H1 (cell line): ENCODE measurements around the gene CLN6. TPM values are rescaled to one million over a fixed set of nuclear protein-coding genes. Genes with fewer than 3 reads are reported as not detected.

Experiments used
- CTCF ChIA-PET: fragments of 300-600 bp; sonication (Branson Sonifier 250); formaldehyde crosslinking; loops from one replicate; lab custom pipeline; 2021; ENCODE audit not compliant: partially characterized antibody; lab: Charles Lee
- POLR2A ChIA-PET: fragments of 300-600 bp; sonication (Branson Sonifier 250); formaldehyde crosslinking; loops from one replicate; lab custom pipeline; 2021; ENCODE audit warnings: inconsistent platforms; ENCODE audit not compliant: partially characterized antibody; lab: Charles Lee
- DNase-seq, 2 experiments: peaks; one replicate each; pipeline versions ENCODE4 v3.0.0 to v3.0.0-alpha.2; 2010 to 2022; ENCODE audit warnings: low spot score in 2 of 2, low read depth in 1 of 2, mixed read lengths in 1 of 2
- FAIRE-seq: peaks from 2 replicates; lab custom pipeline; 2011; peaks lifted over from hg19 to GRCh38; lab: Jason Lieb, UNC
- H2AFZ ChIP-seq: 2 replicates; pipeline ENCODE4 v1.8.1; 2012; ENCODE audit warnings: low read length, inconsistent platforms
- H2AK5ac ChIP-seq: 2 replicates; pipeline ENCODE4 v1.6.1; 2013; ENCODE audit warnings: low read depth, low read length
- H2BK120ac ChIP-seq: replicated peaks from 2 replicates; pipeline ENCODE3; 2013; ENCODE audit warnings: low read depth, low read length, inconsistent platforms
- H2BK12ac ChIP-seq: 2 replicates; pipeline ENCODE4 v1.6.1; 2013; ENCODE audit warnings: low read depth, low read length
- H2BK15ac ChIP-seq: 2 replicates; pipeline ENCODE4 v1.6.1; 2013; ENCODE audit warnings: low read length
- H2BK20ac ChIP-seq: 2 replicates; pipeline ENCODE4 v1.6.1; 2013; ENCODE audit warnings: low read length
- H2BK5ac ChIP-seq: 2 replicates; pipeline ENCODE4 v1.6.1; 2013; ENCODE audit warnings: low read depth, low read length
- H3K14ac ChIP-seq: 2 replicates; pipeline ENCODE4 v1.6.1; 2013; ENCODE audit warnings: inconsistent platforms; ENCODE audit not compliant: insufficient read length
- H3K18ac ChIP-seq: 2 replicates; pipeline ENCODE4 v1.6.1; 2013; ENCODE audit warnings: low read length; ENCODE audit errors: extremely low read depth
- H3K23ac ChIP-seq: 2 replicates; pipeline ENCODE4 v1.6.1; 2013; ENCODE audit warnings: inconsistent platforms; ENCODE audit not compliant: insufficient read length
- H3K23me2 ChIP-seq: 2 replicates; pipeline ENCODE4 v1.6.1; 2013; ENCODE audit warnings: low read depth, low read length
- H3K27ac ChIP-seq: 2 replicates; pipeline ENCODE4 v1.6.1; 2011; ENCODE audit warnings: low read depth, low read length, inconsistent platforms
- H3K27me3 ChIP-seq, 4 experiments: replicated peaks in 1 of 4; 1 replicate in 1 of 4; 2 replicates in 3 of 4; pipeline versions ENCODE4 v1.6.1 to v1.8.1; 2011 to 2013; ENCODE audit warnings: low read length in 3 of 4, mild to moderate bottlenecking in 3 of 4, inconsistent platforms in 2 of 4, mixed read lengths in 2 of 4, moderate library complexity in 1 of 4; ENCODE audit not compliant: control insufficient read depth in 3 of 4, insufficient read depth in 3 of 4; ENCODE audit errors: extremely low read depth in 1 of 4
- H3K36me3 ChIP-seq, 4 experiments: 2 replicates each; pipeline versions ENCODE4 v1.6.1 to v1.8.1; 2011 to 2013; ENCODE audit warnings: mild to moderate bottlenecking in 4 of 4, low read length in 3 of 4, moderate library complexity in 2 of 4, control low read depth in 1 of 4, inconsistent platforms in 1 of 4; ENCODE audit not compliant: insufficient read depth in 4 of 4, control insufficient read depth in 2 of 4
- H3K4ac ChIP-seq: replicated peaks from 2 replicates; pipeline ENCODE3; 2013; ENCODE audit warnings: low read length, low read depth, mixed read lengths, inconsistent platforms; ENCODE audit not compliant: insufficient read length
- H3K4me1 ChIP-seq, 4 experiments: replicated peaks in 1 of 4; 1 replicate in 1 of 4; 2 replicates in 3 of 4; pipeline versions ENCODE4 v1.6.1 to v1.8.1; 2011 to 2013; ENCODE audit warnings: low read length in 3 of 4, inconsistent platforms in 2 of 4, mixed read lengths in 1 of 4; ENCODE audit not compliant: insufficient read depth in 4 of 4, control insufficient read depth in 3 of 4
- H3K4me2 ChIP-seq, 2 experiments: 2 replicates each; pipeline versions ENCODE4 v1.6.1 to v1.8.1; 2011 to 2013; ENCODE audit warnings: low read depth in 2 of 2, low read length in 2 of 2, control low read depth in 1 of 2, inconsistent platforms in 1 of 2, mild to moderate bottlenecking in 1 of 2; ENCODE audit not compliant: insufficient read depth in 1 of 2
- H3K4me3 ChIP-seq, 4 experiments: fragments of 200-600, 300-600 bp in 1 of 4; sonication (generic), shearing (Covaris generic), sonication (Bioruptor Twin) in 1 of 4; 2 replicates each; pipeline versions ENCODE4 v1.5.1 to v1.8.1; 2011 to 2016; ENCODE audit warnings: low read length in 4 of 4, low read depth in 3 of 4, control low read depth in 2 of 4, inconsistent platforms in 2 of 4, mild to moderate bottlenecking in 2 of 4, mixed read lengths in 1 of 4, moderate library complexity in 1 of 4; ENCODE audit not compliant: insufficient read depth in 2 of 4; ENCODE audit errors: extremely low read depth in 1 of 4
- H3K56ac ChIP-seq: replicated peaks from 2 replicates; pipeline ENCODE3; 2013; ENCODE audit warnings: low read depth, mild to moderate bottlenecking, mixed read lengths, low read length, inconsistent platforms; ENCODE audit not compliant: insufficient read length
- H3K79me1 ChIP-seq: 2 replicates; pipeline ENCODE4 v1.6.1; 2013; ENCODE audit warnings: low read depth, low read length, control low read depth
- H3K79me2 ChIP-seq, 2 experiments: 2 replicates each; pipeline versions ENCODE4 v1.6.1 to v1.8.1; 2012 to 2013; ENCODE audit warnings: low read length in 2 of 2, mild to moderate bottlenecking in 2 of 2, inconsistent platforms in 1 of 2; ENCODE audit not compliant: insufficient read depth in 2 of 2, control insufficient read depth in 1 of 2
- H3K9ac ChIP-seq, 4 experiments: replicated peaks in 1 of 4; 1 replicate in 1 of 4; 2 replicates in 3 of 4; pipeline versions ENCODE4 v1.6.1 to v1.8.1; 2011 to 2013; ENCODE audit warnings: low read depth in 3 of 4, low read length in 3 of 4, control low read depth in 2 of 4, mild to moderate bottlenecking in 2 of 4, moderate library complexity in 2 of 4, inconsistent platforms in 1 of 4; ENCODE audit errors: extremely low read depth in 1 of 4
- H3K9me3 ChIP-seq, 2 experiments: 2 replicates each; pipeline versions ENCODE4 v1.6.1 to v1.8.1; 2012 to 2013; ENCODE audit warnings: mild to moderate bottlenecking in 2 of 2, moderate library complexity in 2 of 2, control low read depth in 1 of 2, inconsistent platforms in 1 of 2, low read depth in 1 of 2, low read length in 1 of 2, mixed read lengths in 1 of 2; ENCODE audit not compliant: insufficient read depth in 2 of 2
- H4K20me1 ChIP-seq, 2 experiments: replicated peaks in 1 of 2; 2 replicates each; pipeline versions ENCODE3 to v1.8.1; 2011 to 2013; ENCODE audit warnings: inconsistent platforms in 2 of 2, low read length in 2 of 2, mild to moderate bottlenecking in 1 of 2; ENCODE audit not compliant: insufficient read depth in 2 of 2, control insufficient read depth in 1 of 2
- H4K5ac ChIP-seq: 2 replicates; pipeline ENCODE4 v1.6.1; 2013; ENCODE audit warnings: low read length, low read depth, mixed read lengths, inconsistent platforms; ENCODE audit not compliant: insufficient read length
- H4K8ac ChIP-seq: 2 replicates; pipeline ENCODE4 v1.8.0; 2013; ENCODE audit warnings: mild to moderate bottlenecking, moderate library complexity, low read length, inconsistent platforms; ENCODE audit not compliant: insufficient read depth; ENCODE audit errors: extremely low read depth
- H4K91ac ChIP-seq: replicated peaks from 2 replicates; pipeline ENCODE3; 2013; ENCODE audit warnings: low read length, mixed read lengths, inconsistent platforms; ENCODE audit not compliant: insufficient read length
- ATF3 ChIP-seq: IDR thresholded peaks from 2 replicates; pipeline ENCODE4 v1.6.1; 2011; ENCODE audit warnings: low read depth, mild to moderate bottlenecking, low read length; ENCODE audit not compliant: insufficient read depth
- BACH1 ChIP-seq: IDR thresholded peaks from 2 replicates; pipeline ENCODE4 v1.6.1; 2012; ENCODE audit warnings: low read length, improper control_type of control experiment
- HDAC6 ChIP-seq: IDR thresholded peaks from one replicate; pipeline ENCODE4 v1.7.1; 2012; ENCODE audit warnings: low read depth, mild to moderate bottlenecking, inconsistent platforms, low read length, moderate library complexity
- PHF8 ChIP-seq: fragments of 200-600 bp; sonication (generic); conservative IDR thresholded peaks from 2 replicates; pipeline ENCODE4 v1.7.1; 2012; ENCODE audit warnings: low read depth, mild to moderate bottlenecking, inconsistent platforms, low read length, moderate library complexity
- RBBP5 ChIP-seq: IDR thresholded peaks from 2 replicates; pipeline ENCODE4 v1.7.1; 2012; ENCODE audit warnings: low read depth, mild to moderate bottlenecking, inconsistent platforms, low read length, moderate library complexity, borderline replicate concordance
- TAF1 ChIP-seq: IDR thresholded peaks from 2 replicates; pipeline ENCODE4 v1.6.1; 2011; ENCODE audit warnings: mild to moderate bottlenecking, low read depth, low read length
- WGBS, 2 experiments: shearing (Covaris generic) in 1 of 2; methylation state at CpG; one replicate each; pipeline versions ENCODE4 v1.1.6 to v1.1.7; 2013 to 2015; ENCODE audit warnings: low lambda C conversion rate in 2 of 2, mixed read lengths in 2 of 2, inconsistent platforms in 1 of 2, low coverage in 1 of 2, missing lambda C conversion rate in 1 of 2; ENCODE audit not compliant: insufficient replicate concordance in 2 of 2, insufficient coverage in 1 of 2, insufficient read length in 1 of 2; ENCODE audit errors: extremely low coverage in 1 of 2, missing lambda C conversion rate in 1 of 2; 5-methylcytosine and 5-hydroxymethylcytosine counted together
- polyA plus RNA-seq, 7 experiments: library from polyadenylated mRNA; depleted of rRNA in 3 of 7; stranded (reverse) in 5 of 7; unstranded in 2 of 7; fragments of >200 nt in 5 of 7; fragments of 200-250 nt in 2 of 7; gene quantifications; 1 replicate in 5 of 7; 2 replicates in 1 of 7; 4 replicates in 1 of 7; pipeline versions ENCODE4 v1.2.1 to v1.2.3, GENCODE V29; 2011 to 2013; ENCODE audit warnings: missing spikeins in 2 of 7, mixed read lengths in 2 of 7
- total RNA-seq: library from RNA; stranded (reverse); fragmentation: NEBNext Ultra II Directional; extraction: Animal tissue kit (Norgen Biotek cat#: 25700); gene quantifications from 2 replicates; pipeline ENCODE4 v1.2.1, GENCODE V29; 2021

The CLN6 gene
- total and polyA plus RNA-seq, 2 of the 8 experiments (the other 6 are each of a cell fraction or from before 2014, with no cell fraction given) = 60.0 to 137 TPM

GRCh38 chr15:68268405-68268804 lies 38.9 kb upstream of the CLN6 start:
- no peak overlapping the region for H3K4me2 ChIP-seq
- H2BK120ac ChIP-seq = no peak overlapping the region
- H3K9ac ChIP-seq = no peak overlapping the region
- H2AK5ac ChIP-seq = no peak overlapping the region
- no peak overlapping the region for H2BK15ac ChIP-seq
- H3K9me3 ChIP-seq = no peaks in the 10 kb centered on the region
- no peak overlapping the region for H4K8ac ChIP-seq
- H2BK20ac ChIP-seq = no peak overlapping the region
- DNase-seq (no peak), FAIRE-seq (no peak)
- no peak overlapping the region for H3K56ac ChIP-seq
- H3K18ac ChIP-seq = no peak overlapping the region
- ChIA-PET CTCF (no interaction called here), POLR2A (interaction anchor here (1.3 kb wide), 1 partner anchor 9 kb away, joined by 5 read pairs; the partner anchor contains the start of gene FEM1B)
- H3K79me2 ChIP-seq = no peaks in the 10 kb centered on the region
- no peak overlapping the region for H2AFZ ChIP-seq
- TF ChIP-seq PHF8 (no peak), TAF1 (no peak), RBBP5 (no peak), BACH1 (no peak), ATF3 (no peak), HDAC6 (no peak)
- H3K23ac ChIP-seq = no peak overlapping the region
- H4K20me1 ChIP-seq = no peaks in the 10 kb centered on the region
- no peak overlapping the region for H3K4me3 ChIP-seq
- no peaks in the 10 kb centered on the region for H3K27me3 ChIP-seq
- no peaks in the 10 kb centered on the region for H3K79me1 ChIP-seq
- H3K27ac ChIP-seq = no peak overlapping the region
- no peak overlapping the region for H4K5ac ChIP-seq
- WGBS, 2 experiments = 60% methylated on average over 3 of the region's 3 CpGs; no CpG with 5 or more reads in 1 of the 2 experiments
- no peak overlapping the region for H2BK12ac ChIP-seq
- H3K14ac ChIP-seq = no peak overlapping the region
- no peaks in the 10 kb centered on the region for H3K36me3 ChIP-seq
- H2BK5ac ChIP-seq = no peak overlapping the region
- H3K4me1 ChIP-seq = peaks cover 12 to 29% (median 18%) of the 10 kb centered on the region in 4 experiments
- no peak overlapping the region for H3K4ac ChIP-seq
- H3K23me2 ChIP-seq = peaks cover 3% of the 10 kb centered on the region
- H4K91ac ChIP-seq = no peak overlapping the region
